CD14-positive monocyte (primary cell): ENCODE data around the gene OR5C1. TPM values are rescaled to one million over a fixed set of nuclear protein-coding genes. Genes with fewer than 3 reads are reported as not detected.

ENCODE experiments used
- DNase-seq, 3 donors: peaks; one replicate each; pipeline ENCODE4 v3.0.0-alpha.2; 2011 to 2022
- H2AFZ ChIP-seq: 2 replicates; pipeline ENCODE4 v1.6.0; 2012; ENCODE audit warnings: mild to moderate bottlenecking, low read depth, low read length, inconsistent platforms; ENCODE audit not compliant: insufficient read depth, poor library complexity, severe bottlenecking
- H3K27ac ChIP-seq, 2 donors: 1 replicate in 1 of 2; 2 replicates in 1 of 2; pipeline ENCODE4 v1.5.1; 2012 to 2013; ENCODE audit warnings: low read length in 2 of 2, control low read depth in 1 of 2, inconsistent platforms in 1 of 2, low read depth in 1 of 2, mild to moderate bottlenecking in 1 of 2
- H3K27me3 ChIP-seq, 2 donors: one replicate each; pipeline versions ENCODE4 v1.6.0 to v1.6.1; 2011 to 2013; ENCODE audit warnings: low read length in 2 of 2; ENCODE audit not compliant: control insufficient read depth in 2 of 2, insufficient read depth in 2 of 2
- H3K36me3 ChIP-seq, 2 donors: replicated peaks in 1 of 2; 1 replicate in 1 of 2; 2 replicates in 1 of 2; pipeline versions ENCODE4 v1.5.1 to v1.6.1; 2012 to 2013; ENCODE audit warnings: low read length in 2 of 2, control low read depth in 1 of 2, inconsistent platforms in 1 of 2, mild to moderate bottlenecking in 1 of 2; ENCODE audit not compliant: insufficient read depth in 2 of 2, control insufficient read depth in 1 of 2
- H3K4me1 ChIP-seq, 2 donors: 1 replicate in 1 of 2; 2 replicates in 1 of 2; pipeline versions ENCODE4 v1.5.1 to v1.6.1; 2012 to 2013; ENCODE audit warnings: low read length in 2 of 2, control low read depth in 1 of 2, inconsistent platforms in 1 of 2, mild to moderate bottlenecking in 1 of 2, moderate library complexity in 1 of 2; ENCODE audit not compliant: insufficient read depth in 2 of 2, control insufficient read depth in 1 of 2
- H3K4me2 ChIP-seq: replicated peaks from 2 replicates; pipeline ENCODE3; 2012; ENCODE audit warnings: low read length, moderate library complexity, mild to moderate bottlenecking; ENCODE audit not compliant: poor library complexity, severe bottlenecking; ENCODE audit errors: extremely low read depth
- H3K4me3 ChIP-seq, 3 experiments: fragments of 200-600 bp in 1 of 3; sonication (generic) in 1 of 3; replicated peaks in 1 of 3; 1 replicate in 2 of 3; 2 replicates in 1 of 3; pipeline ENCODE4 v1.5.1; 2011 to 2013; ENCODE audit warnings: low read length in 3 of 3, mild to moderate bottlenecking in 3 of 3, control low read depth in 2 of 3, low read depth in 2 of 3, inconsistent platforms in 1 of 3, moderate library complexity in 1 of 3
- H3K79me2 ChIP-seq: 2 replicates; pipeline ENCODE4 v1.6.0; 2012; ENCODE audit warnings: mild to moderate bottlenecking, control low read depth, inconsistent platforms, low read length, moderate library complexity; ENCODE audit not compliant: insufficient read depth
- H3K9ac ChIP-seq: 2 replicates; pipeline ENCODE4 v1.6.0; 2017; ENCODE audit warnings: low read length, mild to moderate bottlenecking; ENCODE audit not compliant: insufficient read depth, poor library complexity, severe bottlenecking
- H3K9me3 ChIP-seq, 2 donors: replicated peaks in 1 of 2; 1 replicate in 1 of 2; 2 replicates in 1 of 2; pipeline versions ENCODE4 v1.5.1 to v1.6.1; 2012 to 2013; ENCODE audit warnings: low read length in 2 of 2, control low read depth in 1 of 2; ENCODE audit not compliant: control insufficient read depth in 1 of 2, insufficient read depth in 1 of 2
- H4K20me1 ChIP-seq: 2 replicates; pipeline ENCODE4 v1.6.0; 2012; ENCODE audit warnings: mild to moderate bottlenecking, low read length, control low read depth, moderate library complexity; ENCODE audit not compliant: insufficient read depth
- H3K27ac Mint-ChIP-seq, 7 donors: one replicate each; pipeline ENCODE4 v1.8.0; 2020; ENCODE audit warnings: mild to moderate bottlenecking in 7 of 7, mixed read lengths in 7 of 7, moderate library complexity in 6 of 7, inconsistent platforms in 2 of 7
- H3K27me3 Mint-ChIP-seq, 3 donors: one replicate each; pipeline ENCODE4 v1.8.0; 2021 to 2022; ENCODE audit warnings: low read depth in 3 of 3, mild to moderate bottlenecking in 3 of 3, mixed read lengths in 3 of 3, moderate library complexity in 3 of 3, inconsistent platforms in 1 of 3
- H3K36me3 Mint-ChIP-seq, 2 donors: one replicate each; pipeline ENCODE4 v1.8.0; 2020; ENCODE audit warnings: mixed read lengths in 2 of 2, inconsistent platforms in 1 of 2, mild to moderate bottlenecking in 1 of 2
- H3K4me1 Mint-ChIP-seq: one replicate; pipeline ENCODE4 v1.8.0; 2020; ENCODE audit warnings: mild to moderate bottlenecking, mixed read lengths
- H3K4me3 Mint-ChIP-seq, 2 donors: one replicate each; pipeline ENCODE4 v1.8.0; 2020; ENCODE audit warnings: mild to moderate bottlenecking in 2 of 2, mixed read lengths in 2 of 2, moderate library complexity in 1 of 2
- H3K9me3 Mint-ChIP-seq, 7 donors: one replicate each; pipeline ENCODE4 v1.8.0; 2020 to 2022; ENCODE audit warnings: mixed read lengths in 7 of 7, mild to moderate bottlenecking in 6 of 7, moderate library complexity in 6 of 7, inconsistent platforms in 2 of 7
- WGBS: methylation state at CpG from one replicate; pipeline ENCODE4 v1.1.5; 2013; ENCODE audit warnings: missing lambda C conversion rate; ENCODE audit not compliant: insufficient coverage; 5-methylcytosine and 5-hydroxymethylcytosine counted together
- intact Hi-C, 2 donors: fragments of 100-400 bp; cut with micrococcal nuclease; formaldehyde crosslinking; loops; one replicate each; pipeline versions ENCODE4 v1.15.0 to v1.15.1; 2023
- polyA plus RNA-seq, 3 donors: library from polyadenylated mRNA; depleted of rRNA in 1 of 3; unstranded in 2 of 3; stranded (reverse) in 1 of 3; fragments of 300-500 nt in 2 of 3; fragments of >200 nt in 1 of 3; fragmentation: Illumina TruSeq in 2 of 3; gene quantifications; 1 replicate in 2 of 3; 2 replicates in 1 of 3; pipeline ENCODE4 v1.2.3, GENCODE V29; 2012 to 2021
- TF ChIP-seq, protein P1 (sequence below): fragments of 200-600 bp; IDR thresholded peaks from one replicate; pipeline ENCODE4 v1.8.0; 2022; ENCODE audit warnings: antibody characterized with exemption, mild to moderate bottlenecking

OR5C1 gene
- polyA plus RNA-seq, 3 donors = not detected

DNA sequence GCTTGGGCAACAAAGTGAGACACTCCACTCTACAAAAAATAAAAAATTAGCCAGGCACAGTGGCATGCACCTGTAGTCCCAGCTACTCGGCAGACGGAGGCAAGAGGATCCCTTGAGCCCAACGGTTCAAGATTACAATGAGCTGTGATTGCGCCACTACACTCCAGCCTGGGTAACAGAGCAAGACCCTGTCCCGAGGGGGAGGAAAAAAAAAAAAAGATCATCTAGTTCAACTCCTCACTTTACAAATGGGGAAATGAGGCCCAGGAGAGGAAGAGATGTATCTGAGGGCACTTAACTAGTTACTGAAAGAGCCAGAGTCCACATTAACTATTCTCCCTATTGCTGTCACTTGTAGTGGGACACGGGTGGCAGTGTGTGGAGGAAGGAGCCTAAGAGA lies 25.8 kb downstream of the OR5C1 start:
- H3K4me1 ChIP-seq = peaks cover 21 to 22% of the 10 kb centered on the region in 2 donors
- peaks cover 16 to 18% of the 10 kb centered on the region in 2 donors for H3K36me3 ChIP-seq
- intact Hi-C loops = loop anchor here in 1 of 2 donors (5.0 to 10.0 kb wide), 4 partner anchors 347 to 720 kb away; partner anchors contain the start of gene TTLL11
- H3K79me2 ChIP-seq = peaks cover 3% of the 10 kb centered on the region
- Mint-ChIP-seq H3K4me3 (no peak overlapping the region), H3K27ac (peak overlapping the region in 5 of 7 donors; percentile 68 to 86 (median 71)), H3K4me1 (peaks cover 24% of the 10 kb centered on the region), H3K9me3 (no peaks in the 10 kb centered on the region), H3K36me3 (peaks cover 18 to 19% of the 10 kb centered on the region in 2 donors), H3K27me3 (peaks cover 0 to 6% (median 0%) of the 10 kb centered on the region in 3 donors)
- no peak overlapping the region for H3K27ac ChIP-seq
- no CpG with 5 or more reads among the region's 6 CpGs for WGBS
- TF ChIP-seq, protein P1, sequence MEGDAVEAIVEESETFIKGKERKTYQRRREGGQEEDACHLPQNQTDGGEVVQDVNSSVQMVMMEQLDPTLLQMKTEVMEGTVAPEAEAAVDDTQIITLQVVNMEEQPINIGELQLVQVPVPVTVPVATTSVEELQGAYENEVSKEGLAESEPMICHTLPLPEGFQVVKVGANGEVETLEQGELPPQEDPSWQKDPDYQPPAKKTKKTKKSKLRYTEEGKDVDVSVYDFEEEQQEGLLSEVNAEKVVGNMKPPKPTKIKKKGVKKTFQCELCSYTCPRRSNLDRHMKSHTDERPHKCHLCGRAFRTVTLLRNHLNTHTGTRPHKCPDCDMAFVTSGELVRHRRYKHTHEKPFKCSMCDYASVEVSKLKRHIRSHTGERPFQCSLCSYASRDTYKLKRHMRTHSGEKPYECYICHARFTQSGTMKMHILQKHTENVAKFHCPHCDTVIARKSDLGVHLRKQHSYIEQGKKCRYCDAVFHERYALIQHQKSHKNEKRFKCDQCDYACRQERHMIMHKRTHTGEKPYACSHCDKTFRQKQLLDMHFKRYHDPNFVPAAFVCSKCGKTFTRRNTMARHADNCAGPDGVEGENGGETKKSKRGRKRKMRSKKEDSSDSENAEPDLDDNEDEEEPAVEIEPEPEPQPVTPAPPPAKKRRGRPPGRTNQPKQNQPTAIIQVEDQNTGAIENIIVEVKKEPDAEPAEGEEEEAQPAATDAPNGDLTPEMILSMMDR = no peak
- H3K4me3 ChIP-seq = no peak overlapping the region
- no peaks in the 10 kb centered on the region for H4K20me1 ChIP-seq
- no peak overlapping the region for H2AFZ ChIP-seq
- no peak overlapping the region for H3K9ac ChIP-seq
- no peak for DNase-seq
- no peaks in the 10 kb centered on the region for H3K9me3 ChIP-seq
- no peak overlapping the region for H3K4me2 ChIP-seq
- no peaks in the 10 kb centered on the region for H3K27me3 ChIP-seq

DNA sequence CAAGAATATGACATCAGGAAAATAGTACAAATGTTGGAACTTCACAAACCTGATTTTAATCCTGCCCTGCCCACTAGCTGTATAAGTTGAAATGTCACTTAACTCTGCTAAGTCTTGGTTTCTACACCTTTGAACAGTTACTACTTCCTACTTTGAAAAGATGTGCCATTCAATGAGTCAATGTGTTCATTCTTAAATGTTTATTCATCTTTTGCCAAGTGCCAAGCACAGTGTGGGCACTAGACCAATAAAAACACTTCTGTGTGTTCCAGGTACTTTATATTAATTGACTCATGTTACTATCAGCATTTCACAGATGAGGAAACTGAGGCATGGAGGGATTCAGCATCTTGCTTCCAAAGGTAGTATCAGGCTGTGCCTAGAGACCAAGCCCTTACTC lies 26.8 kb downstream of the OR5C1 start:
- Histone ChIP-seq H4K20me1 (no peaks in the 10 kb centered on the region), H3K4me3 (no peak overlapping the region), H3K79me2 (peaks cover 13% of the 10 kb centered on the region), H3K4me1 (peaks cover 21 to 23% of the 10 kb centered on the region in 2 donors), H3K27me3 (no peaks in the 10 kb centered on the region), H3K36me3 (peaks cover 26 to 28% of the 10 kb centered on the region in 2 donors), H3K9ac (no peak overlapping the region), H2AFZ (no peak overlapping the region), H3K9me3 (no peaks in the 10 kb centered on the region), H3K4me2 (no peak overlapping the region), H3K27ac (no peak overlapping the region)
- TF ChIP-seq, protein P1 = no peak
- H3K9me3 Mint-ChIP-seq = no peaks in the 10 kb centered on the region
- no peak for DNase-seq
- peaks cover 28% of the 10 kb centered on the region in 2 donors for H3K36me3 Mint-ChIP-seq
- peaks cover 0 to 3% (median 0%) of the 10 kb centered on the region in 3 donors for H3K27me3 Mint-ChIP-seq
- H3K27ac Mint-ChIP-seq = peak overlapping the region in 2 of 7 donors; percentile 25 to 62
- peaks cover 24% of the 10 kb centered on the region for H3K4me1 Mint-ChIP-seq
- intact Hi-C loops = loop anchor here in 1 of 2 donors (10.0 kb wide), 3 partner anchors 461 to 721 kb away; partner anchors contain the start of gene TTLL11
- H3K4me3 Mint-ChIP-seq = no peak overlapping the region
